ENCODE measurements around the gene LDAH.

- TF ChIP-seq CTCF (IDR thresholded peaks at IDR 0.05; ENCODE audit: borderline replicate concordance, extremely low read depth, low read length, poor library complexity, severe bottlenecking) (no peak), EZH2 (IDR thresholded peaks at IDR 0.05; ENCODE audit: borderline replicate concordance, low read depth, low read length, severe bottlenecking) (no peak)
These were observed 59.8 kb downstream of the LDAH start for GRCh38 chr2:20762945-20763683.

Measured in DND-41 (cell line).